ENCODE measurements around the gene LDLRAD1. TPM values are rescaled to one million over a fixed set of nuclear protein-coding genes. Genes with fewer than 3 reads are reported as not detected.

The LDLRAD1 gene
- not detected in 2 replicates for total RNA-seq

GRCh38 chr1:54017979-54018378, at the start of gene LDLRAD1:
Gene LDLRAD1 (minus strand): TSS chr1:54018186. CDS start chr1:54018112, 74 bp downstream.

GRCh38 chr1:54052934-54053744, 35.2 kb upstream of the LDLRAD1 start, which contains the start of the genes TCEANC2 and TMEM59:
Gene TCEANC2 (plus strand): TSS chr1:54053608. CDS start chr1:54054423, 815 bp downstream.
Gene TMEM59 (minus strand): TSS chr1:54053204. CDS start chr1:54053188, 16 bp downstream.

Other genes with a start within 250 kb of the LDLRAD1 start
- 7.3 and 9.0 TPM in 2 replicates for gene NDC1, start 179.9 kb downstream of the LDLRAD1 start, total RNA-seq
- gene YIPF1, start 128.4 kb downstream of the LDLRAD1 start, total RNA-seq: 12.2 and 17.3 TPM in 2 replicates
- not detected in 2 replicates for gene DIO1, start 124.0 kb downstream of the LDLRAD1 start, total RNA-seq
- gene IFT25, start 72.5 kb downstream of the LDLRAD1 start, total RNA-seq: 22.0 and 22.8 TPM in 2 replicates
- gene LRRC42, start 71.8 kb downstream of the LDLRAD1 start, total RNA-seq: 22.9 and 24.7 TPM in 2 replicates
- gene TMEM59, start 35.0 kb upstream of the LDLRAD1 start, total RNA-seq: 226 and 300 TPM in 2 replicates
- 2.2 and 3.3 TPM in 2 replicates for gene TCEANC2, start 35.4 kb upstream of the LDLRAD1 start, total RNA-seq
- not detected in 2 replicates for gene CDCP2, start 134.8 kb upstream of the LDLRAD1 start, total RNA-seq
- 3.6 and 4.6 TPM in 2 replicates for gene CYB5RL, start 181.8 kb upstream of the LDLRAD1 start, total RNA-seq
- 68.3 and 72.1 TPM in 2 replicates for gene MRPL37, start 182.0 kb upstream of the LDLRAD1 start, total RNA-seq